SU-DHL-6 (cell line): ENCODE results near the gene RETREG1.

Experiments
- CTCF ChIP-seq: fragments of 200-600 bp; sonication (generic); IDR thresholded peaks from one replicate; pipeline ENCODE4 v1.5.1; 2017; ENCODE audit warnings: antibody characterized with exemption, mild to moderate bottlenecking, low read length, moderate library complexity; ENCODE audit not compliant: insufficient read depth, poor library complexity, severe bottlenecking
- EZH2phosphoT487 ChIP-seq: fragments of 200-600 bp; sonication (generic), shearing (Covaris generic); conservative IDR thresholded peaks from 2 replicates; pipeline ENCODE4 v1.6.1; 2018; ENCODE audit warnings: mild to moderate bottlenecking, antibody characterized with exemption, low read length, moderate library complexity, mixed read lengths

GRCh38 chr5:16531063-16531648 is 85.6 kb downstream of the RETREG1 start:
- TF ChIP-seq CTCF (no peak), EZH2phosphoT487 (no peak)
